ENCODE results near the gene FAM174C. TPM values are rescaled to one million over a fixed set of nuclear protein-coding genes. Genes with fewer than 3 reads are reported as not detected.

The FAM174C gene
- total RNA-seq, 1 donor from 2014 or later = 6.4 TPM

DNA sequence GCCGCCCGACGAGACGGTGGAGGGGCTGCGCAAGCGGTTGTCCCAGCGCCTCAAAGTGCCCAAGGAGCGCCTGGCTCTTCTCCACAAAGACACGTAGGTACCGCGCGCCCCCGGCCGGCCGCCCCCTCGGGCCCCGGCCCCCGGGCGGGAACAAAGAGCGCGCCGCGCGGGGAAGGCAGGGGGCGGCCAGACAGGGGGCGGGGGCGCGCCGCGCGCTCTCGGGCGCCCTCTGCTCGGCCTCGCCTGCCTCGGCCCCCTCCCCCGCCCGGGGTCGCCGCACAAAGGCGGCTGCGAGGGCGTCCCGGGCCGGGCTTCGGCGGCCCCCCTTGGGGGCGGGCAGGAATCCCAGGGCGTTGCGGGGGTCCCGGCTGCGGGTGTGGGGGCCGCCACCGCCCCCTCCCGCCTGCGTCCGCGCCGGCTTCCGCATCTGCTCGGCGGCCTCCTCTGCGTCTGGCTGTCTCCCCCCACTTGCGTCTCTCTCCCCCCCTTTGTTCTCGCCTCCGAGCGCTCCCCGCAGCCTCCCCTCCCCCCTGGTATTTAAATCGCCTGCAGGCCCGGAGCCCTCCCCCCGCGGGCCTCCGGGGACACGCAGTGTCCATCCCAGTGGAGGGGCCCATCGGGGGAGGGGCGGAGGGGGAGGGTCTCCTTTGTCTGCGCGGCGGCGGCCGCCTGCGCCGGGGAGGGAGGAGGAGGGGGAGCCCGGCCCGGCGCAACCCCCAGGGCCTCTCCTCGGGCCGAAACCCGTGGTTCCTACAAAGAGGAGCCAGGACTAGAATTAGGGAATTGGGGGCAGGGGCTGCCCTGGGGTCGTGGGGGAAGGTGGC is 24.7 kb upstream of the FAM174C start:
- DNase-seq = no peak

GRCh38 chr19:1251330-1252220 is 23.8 kb upstream of the FAM174C start:
- DNase-seq = no peak

DNA sequence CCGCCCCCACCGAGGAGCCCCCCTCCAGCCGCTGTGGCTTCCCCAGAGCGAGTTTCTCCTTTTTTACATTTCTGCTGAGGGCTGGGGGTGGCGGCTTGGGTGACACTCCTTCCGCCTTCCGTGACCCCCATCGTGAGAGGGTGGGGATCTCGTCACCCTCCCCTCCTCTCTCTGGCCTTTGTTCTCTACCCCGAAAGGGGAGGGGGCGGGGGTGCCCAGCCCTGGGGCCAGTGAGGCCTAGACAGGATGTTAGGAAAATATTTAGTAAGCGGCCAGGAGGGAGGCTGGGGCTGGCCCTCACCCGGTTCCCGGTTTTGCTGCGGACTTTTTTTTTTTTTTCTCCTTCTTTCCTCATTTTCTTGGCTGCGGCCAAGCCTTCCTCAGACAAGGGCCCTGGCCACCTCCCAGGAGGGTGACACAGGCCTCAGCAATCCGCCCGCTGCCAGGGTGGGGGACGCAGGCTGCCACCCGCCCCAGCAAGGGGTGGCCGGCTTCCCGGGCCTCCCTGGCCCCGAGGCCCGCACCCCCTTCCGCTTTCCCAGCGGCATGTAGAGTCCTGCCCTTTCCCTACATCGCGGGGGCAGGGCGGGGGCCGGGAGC is 23.0 kb upstream of the FAM174C start:
- no peak for DNase-seq

- DNase-seq = peak; percentile 83
Observed at GRCh38 chr19:1252821-1253513, 22.4 kb upstream of the FAM174C start.

DNA sequence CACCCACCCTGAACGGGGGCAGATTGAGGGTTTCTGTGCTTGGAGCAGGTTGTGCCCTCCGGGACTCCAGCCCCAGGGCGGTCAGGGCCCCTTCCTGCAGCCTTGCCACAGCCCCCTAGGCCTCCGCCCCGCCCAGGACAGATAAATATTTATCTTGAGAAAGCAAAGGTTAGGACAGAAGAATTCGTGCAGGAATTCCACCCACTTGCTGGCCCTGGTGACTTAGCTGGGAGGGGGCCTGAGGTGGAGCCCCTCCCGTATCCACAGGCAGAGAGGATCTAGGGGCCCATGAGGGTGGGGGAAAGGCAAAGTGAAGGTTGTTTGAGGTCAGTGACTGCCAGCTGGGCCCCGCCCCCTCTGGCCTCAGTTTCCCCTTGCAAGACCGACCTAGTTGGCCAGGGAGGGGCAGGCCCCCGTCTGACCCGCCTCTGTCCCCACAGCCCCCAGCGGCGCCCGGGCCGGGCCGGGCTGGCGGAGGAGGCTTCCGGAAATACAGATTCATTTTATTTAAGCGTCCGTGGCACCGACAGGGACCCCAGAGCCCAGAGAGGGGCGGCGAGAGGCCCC is 21.7 kb upstream of the FAM174C start:
- DNase-seq = no peak

DNA sequence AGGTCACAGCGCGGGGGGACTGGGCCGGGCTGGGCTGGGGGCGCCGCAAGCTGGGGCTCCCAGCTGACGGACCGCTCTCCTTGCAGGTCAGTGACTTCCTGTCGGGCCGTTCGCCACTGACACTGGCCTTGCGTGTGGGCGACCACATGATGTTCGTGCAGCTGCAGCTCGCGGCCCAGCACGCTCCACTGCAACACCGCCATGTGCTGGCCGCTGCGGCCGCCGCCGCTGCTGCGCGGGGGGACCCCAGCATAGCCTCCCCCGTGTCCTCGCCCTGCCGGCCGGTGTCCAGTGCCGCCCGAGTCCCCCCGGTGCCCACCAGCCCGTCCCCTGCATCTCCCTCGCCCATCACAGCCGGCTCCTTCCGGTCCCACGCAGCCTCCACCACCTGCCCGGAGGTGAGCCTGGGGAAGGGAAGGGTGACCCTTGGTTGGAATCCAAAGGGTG is 21.2 kb upstream of the FAM174C start:
- DNase-seq = no peak

DNA sequence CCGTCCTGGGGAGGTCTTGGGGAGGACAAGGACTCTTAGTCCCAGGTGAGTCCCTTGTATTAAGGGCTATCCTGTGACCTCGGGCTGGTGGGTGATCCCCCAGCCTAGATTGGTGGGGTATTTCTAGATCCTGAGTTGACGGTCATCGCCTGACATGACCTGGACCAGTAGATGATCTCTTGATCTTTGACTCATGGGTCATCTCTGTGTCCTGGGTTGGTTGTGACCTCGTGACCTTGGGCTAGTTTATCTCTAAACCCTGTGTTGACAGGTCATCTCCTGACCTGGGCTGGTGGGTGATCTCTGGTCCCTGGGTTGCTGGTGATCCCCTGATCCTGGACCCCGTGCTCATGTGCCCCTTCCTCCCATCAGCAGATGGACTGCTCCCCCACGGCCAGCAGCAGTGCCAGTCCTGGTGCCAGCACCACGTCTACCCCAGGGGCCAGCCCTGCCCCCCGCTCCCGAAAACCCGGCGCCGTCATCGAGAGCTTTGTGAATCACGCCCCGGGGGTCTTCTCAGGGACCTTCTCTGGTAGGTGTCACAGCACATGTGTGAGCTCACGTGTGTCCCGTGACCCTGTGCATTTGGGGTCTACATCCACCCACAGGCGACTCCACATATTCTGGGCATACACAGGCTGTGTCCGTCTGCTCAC is 20.7 kb upstream of the FAM174C start:
- DNase-seq = no peak

DNA sequence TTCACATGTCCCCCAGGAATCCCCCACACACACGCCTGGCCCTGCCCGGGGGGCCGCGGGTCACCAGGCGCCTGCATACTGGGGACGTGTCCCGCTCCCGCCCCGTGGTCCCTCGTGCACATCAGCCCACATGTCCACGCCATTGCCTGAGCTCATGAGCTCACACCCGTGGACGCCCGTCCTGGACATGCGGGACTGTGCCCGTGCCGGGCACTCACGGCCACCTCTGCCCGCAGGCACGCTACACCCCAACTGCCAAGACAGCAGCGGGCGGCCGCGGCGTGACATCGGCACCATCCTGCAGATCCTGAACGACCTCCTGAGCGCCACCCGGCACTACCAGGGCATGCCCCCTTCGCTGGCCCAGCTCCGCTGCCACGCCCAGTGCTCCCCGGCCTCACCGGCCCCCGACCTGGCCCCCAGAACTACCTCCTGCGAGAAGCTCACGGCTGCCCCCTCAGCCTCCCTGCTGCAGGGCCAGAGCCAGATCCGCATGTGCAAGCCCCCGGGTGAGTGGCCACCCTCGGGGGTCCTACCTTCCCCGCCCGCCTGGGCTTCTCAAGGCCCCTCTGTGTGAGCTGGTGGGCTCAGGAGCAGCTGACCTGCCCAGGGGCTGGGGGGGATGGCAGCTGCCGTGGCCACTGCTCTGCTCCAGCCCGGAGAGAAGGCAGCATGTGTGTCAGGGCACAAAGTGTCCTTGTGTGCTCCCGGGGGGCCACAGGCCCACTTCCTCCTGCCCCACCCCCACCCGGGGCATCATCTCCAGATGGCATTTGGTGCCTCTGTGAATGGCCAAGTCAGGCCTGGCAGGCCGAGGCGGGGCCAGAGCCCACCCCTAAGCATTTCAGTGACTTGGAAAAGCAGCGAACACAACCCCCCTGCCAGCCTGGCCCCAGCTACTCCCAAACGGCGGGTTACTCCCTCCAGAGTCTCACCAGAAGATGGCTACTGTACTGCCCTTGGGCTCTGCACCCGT is 19.9 kb upstream of the FAM174C start:
- DNase-seq = no peak

DNA sequence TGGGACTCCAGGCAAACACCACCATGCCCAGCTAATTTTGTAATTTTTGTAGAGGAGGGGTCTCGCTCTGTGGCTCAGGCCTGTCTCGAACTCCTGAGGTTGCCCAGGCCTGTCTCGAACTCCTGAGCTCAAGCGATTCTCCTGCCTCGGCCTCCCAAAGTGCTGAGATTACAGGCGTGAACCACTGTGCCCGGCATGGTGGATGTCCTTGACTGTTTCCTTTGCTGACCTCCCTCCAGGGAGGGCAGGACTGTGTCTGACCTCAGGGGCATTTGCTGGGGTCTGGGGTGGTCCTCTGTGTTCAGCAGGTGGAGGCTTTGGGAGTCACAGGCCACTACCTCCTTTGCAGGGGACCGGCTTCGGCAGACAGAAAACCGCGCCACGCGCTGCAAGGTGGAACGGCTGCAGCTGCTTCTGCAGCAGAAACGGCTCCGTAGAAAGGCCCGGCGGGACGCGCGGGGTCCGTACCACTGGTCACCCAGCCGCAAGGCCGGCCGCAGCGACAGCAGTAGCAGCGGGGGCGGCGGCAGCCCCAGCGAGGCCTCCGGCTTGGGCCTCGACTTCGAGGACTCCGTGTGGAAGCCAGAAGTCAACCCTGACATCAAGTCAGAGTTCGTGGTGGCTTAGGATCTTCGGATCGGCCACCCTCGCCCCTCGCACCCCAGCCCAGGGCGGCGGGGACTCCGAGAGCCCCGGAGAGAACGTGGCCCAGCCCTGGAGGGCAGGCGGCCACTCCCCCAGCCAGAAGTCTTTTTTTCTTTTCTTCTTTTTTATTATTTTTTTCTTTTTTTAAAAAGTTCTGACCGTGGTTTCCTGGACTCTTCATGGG is 18.5 kb upstream of the FAM174C start:
- DNase-seq = no peak

GRCh38 chr19:1257475-1258162 is 17.7 kb upstream of the FAM174C start:
- DNase-seq = no peak

DNA sequence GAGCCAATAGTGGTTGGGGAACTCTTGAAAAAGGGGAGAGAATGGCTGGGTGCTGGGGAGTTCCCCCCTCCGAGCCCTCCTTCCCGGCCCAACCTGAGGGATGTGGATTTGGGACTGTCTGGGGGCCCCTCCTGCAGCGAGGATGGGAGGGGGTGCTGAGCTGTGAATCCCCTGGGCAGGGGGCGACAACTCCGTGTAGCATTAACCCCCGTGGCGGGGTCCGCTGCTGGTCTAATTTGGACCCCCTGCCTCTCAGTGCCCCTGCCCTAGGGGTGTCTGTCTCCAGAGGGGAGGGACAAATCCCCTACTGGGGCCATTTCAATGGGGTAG is 17.2 kb upstream of the FAM174C start:
- DNase-seq = no peak

GRCh38 chr19:1258707-1259205 is 16.6 kb upstream of the FAM174C start:
- no peak for DNase-seq

DNA sequence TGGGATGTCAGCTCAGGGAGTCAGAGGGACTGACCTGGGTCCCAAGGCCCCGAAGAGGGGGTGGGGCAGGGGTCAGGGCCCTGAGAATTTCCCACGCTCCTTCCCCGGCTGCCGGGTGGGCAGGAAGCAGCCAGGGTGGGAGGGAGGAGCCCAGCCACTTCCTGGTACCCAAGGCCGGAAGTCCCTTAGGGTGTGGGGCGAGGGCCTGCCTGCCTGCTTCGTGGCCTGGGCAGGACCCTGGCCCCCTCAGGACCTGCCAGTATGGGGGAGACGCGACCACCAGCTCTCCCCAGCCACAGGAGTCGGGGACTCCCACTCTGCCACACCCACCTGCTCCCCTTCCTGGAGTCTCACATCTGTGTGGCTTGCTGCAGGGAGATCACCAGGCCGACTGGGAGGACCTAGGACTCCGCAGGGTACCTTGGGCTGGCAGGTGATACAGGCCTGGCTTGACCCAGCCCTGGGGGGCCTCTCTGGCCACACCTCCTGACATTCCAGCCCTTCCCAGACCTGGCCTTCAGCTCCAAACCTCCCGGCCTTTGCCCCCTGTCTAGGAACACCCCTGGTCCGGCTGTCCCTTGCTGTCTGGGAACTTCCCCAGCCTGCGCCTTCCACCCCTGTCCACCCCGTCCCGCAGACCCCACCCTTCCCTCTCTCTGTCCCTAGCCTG is 16.0 kb upstream of the FAM174C start:
- no peak for DNase-seq

DNA sequence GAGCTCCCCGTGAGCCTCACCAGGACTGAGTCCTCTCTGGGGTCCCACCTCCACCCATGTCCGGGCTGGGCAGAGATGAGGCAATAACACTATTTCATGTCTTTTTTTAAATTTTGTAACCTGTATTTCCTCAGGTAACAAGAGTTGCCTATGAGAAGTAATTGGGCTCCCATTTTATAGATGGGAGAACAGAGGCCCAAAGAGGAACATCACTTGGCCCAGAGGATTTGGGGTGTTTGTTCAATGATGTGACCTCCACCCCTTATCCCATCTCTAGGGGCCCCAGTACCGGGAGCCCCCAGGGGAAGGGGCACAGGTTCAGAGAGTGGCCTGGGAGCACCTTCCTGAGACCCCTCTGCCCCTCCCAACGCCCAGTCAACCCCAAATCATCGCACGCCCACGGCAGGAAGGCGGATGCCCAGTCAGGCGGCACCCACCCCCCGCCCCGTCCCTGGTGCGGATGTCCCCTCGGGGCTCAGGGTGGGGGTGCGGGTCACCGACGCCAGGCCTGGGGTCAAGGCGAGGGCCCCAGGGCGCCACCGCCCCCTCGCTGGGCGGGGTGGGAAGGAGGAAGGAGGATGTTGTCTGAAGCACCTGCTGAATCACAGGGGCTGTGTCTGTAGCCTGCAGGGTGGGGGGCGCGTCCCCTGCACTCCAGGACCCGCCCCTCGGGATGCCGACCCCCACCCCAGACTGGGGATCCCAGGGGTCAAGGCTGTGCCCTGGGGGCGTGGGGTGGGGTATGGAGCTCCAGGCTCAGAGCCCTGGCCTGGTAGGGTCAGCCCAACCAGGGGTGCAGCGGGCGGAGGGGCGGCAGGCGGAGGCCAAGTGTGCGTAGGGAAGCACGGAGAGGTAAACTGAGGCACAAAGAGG is 15.2 kb upstream of the FAM174C start:
- DNase-seq = no peak

GRCh38 chr19:1260749-1261537 is 14.4 kb upstream of the FAM174C start:
- peak; percentile 98 for DNase-seq

GRCh38 chr19:1261538-1261797 is 13.9 kb upstream of the FAM174C start:
- DNase-seq = no peak

Data from skin of body (tissue), 2 donors.